Measurements from ENCODE around the gene RPUSD4. TPM values are rescaled to one million over a fixed set of nuclear protein-coding genes. Genes with fewer than 3 reads are reported as not detected.

The RPUSD4 gene
- total RNA-seq, 1 experiment from 2014 or later: 40.1 TPM

DNA sequence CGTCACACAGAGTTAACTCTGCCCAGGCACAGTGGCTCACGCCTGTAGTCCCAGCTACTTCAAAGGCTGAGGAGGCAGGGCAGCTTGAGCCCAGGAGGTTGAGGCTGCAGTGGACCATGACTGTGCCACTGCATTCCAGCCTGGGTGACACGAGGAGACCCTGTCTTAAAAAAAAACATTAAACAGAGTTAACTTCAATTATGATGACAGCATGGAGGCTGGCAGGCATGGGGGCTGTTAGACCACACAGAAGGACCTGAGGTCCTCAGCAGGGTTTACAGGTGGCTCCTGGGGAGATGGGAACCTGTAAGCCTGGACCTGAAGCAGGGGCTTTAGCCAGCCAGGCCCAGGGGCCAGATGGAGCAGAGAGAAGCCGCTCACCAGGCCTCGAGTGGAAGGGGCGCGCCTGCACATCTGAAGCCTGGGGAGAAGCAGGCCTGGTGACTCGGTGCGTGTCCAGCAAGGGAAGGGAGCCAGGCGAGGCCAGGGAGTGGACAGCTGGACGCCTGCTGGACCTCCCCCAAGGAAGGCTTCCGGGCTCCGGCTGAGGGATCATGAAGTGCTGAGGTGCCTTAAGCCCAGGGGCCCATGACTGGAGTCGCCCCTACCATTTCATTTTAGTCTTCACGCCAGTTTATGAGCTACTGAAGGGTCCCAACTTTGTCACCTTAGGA is 25.3 kb downstream of the RPUSD4 start (continued):
- no peak for TF ChIP-seq SRF (IDR thresholded peaks at IDR 0.05; ENCODE audit: low read depth)

DNA sequence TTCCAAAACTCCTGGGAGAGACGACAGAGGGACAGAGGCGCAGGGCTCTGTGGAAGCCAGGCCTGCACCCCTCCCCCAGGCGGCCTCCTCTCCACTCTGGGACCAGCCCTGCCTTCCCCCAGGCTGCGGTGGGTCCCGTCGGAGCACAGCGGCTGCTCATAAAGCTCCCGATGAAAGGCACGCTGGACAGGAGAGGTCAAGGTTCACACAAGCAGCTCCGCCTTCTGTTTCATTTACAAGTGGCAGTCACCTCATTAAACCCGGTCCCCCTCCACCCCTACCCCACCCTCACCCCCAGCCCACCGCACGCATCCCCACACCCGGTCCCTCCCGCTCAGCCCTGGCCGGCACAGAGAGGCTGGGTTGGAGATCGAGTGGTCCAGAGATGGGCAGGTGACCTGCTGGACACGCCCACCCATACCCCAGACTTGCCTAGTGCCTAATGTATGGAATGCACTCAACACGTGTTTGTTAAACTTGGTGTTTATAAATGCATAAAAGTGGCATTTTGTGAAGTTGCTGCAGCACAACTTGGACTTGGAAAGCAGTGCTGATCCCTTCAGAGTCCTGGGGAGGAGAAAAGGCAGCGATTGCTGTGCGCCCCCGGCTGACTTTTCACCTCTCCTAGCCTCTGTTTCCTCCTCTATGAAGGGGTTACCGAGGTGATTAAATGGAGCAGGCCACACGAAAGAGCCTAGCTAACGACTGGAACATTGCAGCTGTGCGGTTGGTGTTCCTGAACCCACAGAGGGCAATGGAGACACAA is 26.0 kb downstream of the RPUSD4 start:
- H3K9ac ChIP-seq (ENCODE audit: low read length): no peak overlapping the region
- no peak for DNase-seq (ENCODE audit: low read depth, low spot score)
- no peaks in the 10 kb centered on the region for H3K27me3 ChIP-seq (ENCODE audit: insufficient read depth, low read length)
- ATAC-seq: no peak
- no peaks in the 10 kb centered on the region for H3K9me2 ChIP-seq (ENCODE audit: insufficient read depth)
- no peak overlapping the region for H3K4me2 ChIP-seq (ENCODE audit: low read length)
- H3K4me1 ChIP-seq (ENCODE audit: control insufficient read depth in 1 of 2, insufficient read depth in 2 of 2, low read length in 2 of 2): no peaks in the 10 kb centered on the region
- CTCF ChIA-PET: no interaction called here
- RAD21 ChIA-PET (ENCODE audit: low non-redundant PET in 1 of 2, low total read pairs in 2 of 2, uncharacterized antibody in 2 of 2, unreplicated experiment in 2 of 2): no interaction called here
- TF ChIP-seq ZBTB33 (IDR thresholded peaks at IDR 0.05; ENCODE audit: extremely low read depth, insufficient replicate concordance, low read length): no peak
- TF ChIP-seq JUND (IDR thresholded peaks at IDR 0.05): no peak
- TF ChIP-seq EZH2phosphoT487 (IDR thresholded peaks at IDR 0.05; ENCODE audit: borderline replicate concordance): no peak
- no peak for TF ChIP-seq ZNF274 (IDR thresholded peaks at IDR 0.05; ENCODE audit: low read depth, low read length)
- TF ChIP-seq YY1 (IDR thresholded peaks at IDR 0.05; ENCODE audit: extremely low read depth, insufficient replicate concordance, low read depth, low read length): no peak
- no peak for TF ChIP-seq ZFX (IDR thresholded peaks at IDR 0.05)
- TF ChIP-seq POLR2A (IDR thresholded peaks at IDR 0.05; ENCODE audit: borderline replicate concordance, extremely low read depth, insufficient read depth, insufficient read length): no peak
- TF ChIP-seq SP1 (IDR thresholded peaks at IDR 0.05; ENCODE audit: low read depth): no peak
- TF ChIP-seq CBX3 (IDR thresholded peaks at IDR 0.05; ENCODE audit: low read depth): no peak
- TF ChIP-seq, protein P1, sequence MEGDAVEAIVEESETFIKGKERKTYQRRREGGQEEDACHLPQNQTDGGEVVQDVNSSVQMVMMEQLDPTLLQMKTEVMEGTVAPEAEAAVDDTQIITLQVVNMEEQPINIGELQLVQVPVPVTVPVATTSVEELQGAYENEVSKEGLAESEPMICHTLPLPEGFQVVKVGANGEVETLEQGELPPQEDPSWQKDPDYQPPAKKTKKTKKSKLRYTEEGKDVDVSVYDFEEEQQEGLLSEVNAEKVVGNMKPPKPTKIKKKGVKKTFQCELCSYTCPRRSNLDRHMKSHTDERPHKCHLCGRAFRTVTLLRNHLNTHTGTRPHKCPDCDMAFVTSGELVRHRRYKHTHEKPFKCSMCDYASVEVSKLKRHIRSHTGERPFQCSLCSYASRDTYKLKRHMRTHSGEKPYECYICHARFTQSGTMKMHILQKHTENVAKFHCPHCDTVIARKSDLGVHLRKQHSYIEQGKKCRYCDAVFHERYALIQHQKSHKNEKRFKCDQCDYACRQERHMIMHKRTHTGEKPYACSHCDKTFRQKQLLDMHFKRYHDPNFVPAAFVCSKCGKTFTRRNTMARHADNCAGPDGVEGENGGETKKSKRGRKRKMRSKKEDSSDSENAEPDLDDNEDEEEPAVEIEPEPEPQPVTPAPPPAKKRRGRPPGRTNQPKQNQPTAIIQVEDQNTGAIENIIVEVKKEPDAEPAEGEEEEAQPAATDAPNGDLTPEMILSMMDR (IDR thresholded peaks at IDR 0.05 in 2 of 3, conservative IDR thresholded peaks at IDR 0.05 in 1 of 3; ENCODE audit: borderline replicate concordance in 1 of 3, insufficient read depth in 1 of 3, low read depth in 2 of 3, low read length in 2 of 3): no peak
- H2AFZ ChIP-seq (ENCODE audit: low read depth, low read length, poor library complexity, severe bottlenecking): no peak overlapping the region
- BruUV-seq (replicated peaks): no TSS peak
- no peaks in the 10 kb centered on the region for H4K20me1 ChIP-seq (ENCODE audit: insufficient read depth)
- intact Hi-C loops (cut with micrococcal nuclease): no loop called here
- no peaks in the 10 kb centered on the region for H3K36me3 ChIP-seq (ENCODE audit: control insufficient read depth in 1 of 2, insufficient read depth in 2 of 2, low read length in 2 of 2)
- no peaks in the 10 kb centered on the region for H3K9me3 ChIP-seq (ENCODE audit: control insufficient read depth in 1 of 2, insufficient read depth in 1 of 2, low read depth in 1 of 2, low read length in 2 of 2)
- H3K4me3 ChIP-seq (replicated peaks in 1 of 2; ENCODE audit: low read depth in 1 of 2, low read length in 2 of 2): no peak overlapping the region
- POLR2A ChIA-PET: no interaction called here
- H3K27ac ChIP-seq (ENCODE audit: low read depth, low read length): no peak overlapping the region
- no peaks in the 10 kb centered on the region for H3K79me2 ChIP-seq (ENCODE audit: insufficient read depth, low read length)

Measured in HCT116 (cell line).